Natural killer cell (primary cell): Measurements from ENCODE around the gene HINFP. TPM values are rescaled to one million over a fixed set of nuclear protein-coding genes. Genes with fewer than 3 reads are reported as not detected.

Source experiments
- ATAC-seq, 3 donors: fragments of 150-1000 bp in 2 of 3; fragments of 200-7000 bp in 1 of 3; cut with Tn5 transposase; 1 replicate in 1 of 3; 2 replicates in 2 of 3; pipeline ENCODE4 v1.10.0; 2021; ENCODE audit warnings: mild to moderate bottlenecking in 2 of 3, moderate library complexity in 2 of 3
- DNase-seq, 2 donors: peaks; one replicate each; pipeline versions ENCODE4 v3.0.0 to v3.0.0-alpha.2; 2013 to 2021; ENCODE audit warnings: mixed read lengths in 1 of 2
- H3K27ac ChIP-seq: one replicate; pipeline ENCODE4 v1.5.1; 2013; ENCODE audit warnings: mild to moderate bottlenecking, low read length
- H3K27me3 ChIP-seq: one replicate; pipeline ENCODE4 v1.6.1; 2013; ENCODE audit warnings: low read length; ENCODE audit not compliant: control insufficient read depth, insufficient read depth
- H3K36me3 ChIP-seq: one replicate; pipeline ENCODE4 v1.6.1; 2013; ENCODE audit warnings: low read length; ENCODE audit not compliant: control insufficient read depth, insufficient read depth
- H3K4me1 ChIP-seq: one replicate; pipeline ENCODE4 v1.6.1; 2013; ENCODE audit warnings: low read length; ENCODE audit not compliant: control insufficient read depth, insufficient read depth
- H3K4me3 ChIP-seq: one replicate; pipeline ENCODE4 v1.5.1; 2013; ENCODE audit warnings: low read length
- H3K9me3 ChIP-seq: one replicate; pipeline ENCODE4 v1.6.1; 2013; ENCODE audit warnings: low read length; ENCODE audit not compliant: control insufficient read depth, insufficient read depth
- H3K27ac Mint-ChIP-seq, 2 donors: one replicate each; pipeline ENCODE4 v1.8.0; 2022; ENCODE audit warnings: mild to moderate bottlenecking in 2 of 2, mixed read lengths in 2 of 2, moderate library complexity in 1 of 2
- H3K27me3 Mint-ChIP-seq, 2 donors: one replicate each; pipeline ENCODE4 v1.8.0; 2022; ENCODE audit warnings: low read depth in 2 of 2, mixed read lengths in 2 of 2
- H3K36me3 Mint-ChIP-seq: one replicate; pipeline ENCODE4 v1.8.0; 2022; ENCODE audit warnings: mixed read lengths
- H3K4me1 Mint-ChIP-seq, 2 donors: one replicate each; pipeline ENCODE4 v1.8.0; 2022; ENCODE audit warnings: mixed read lengths in 2 of 2
- H3K4me3 Mint-ChIP-seq: one replicate; pipeline ENCODE4 v1.8.0; 2022; ENCODE audit warnings: mild to moderate bottlenecking, moderate library complexity, mixed read lengths
- H3K9me3 Mint-ChIP-seq, 2 donors: one replicate each; pipeline ENCODE4 v1.8.0; 2022; ENCODE audit warnings: mixed read lengths in 2 of 2
- WGBS: methylation state at CpG from one replicate; pipeline ENCODE4 v1.1.7; 2013; ENCODE audit warnings: missing lambda C conversion rate; ENCODE audit not compliant: insufficient coverage; 5-methylcytosine and 5-hydroxymethylcytosine counted together
- intact Hi-C: fragments of 100-400 bp; cut with micrococcal nuclease; formaldehyde crosslinking; loops from one replicate; pipeline ENCODE4 v1.14.2; 2022
- total RNA-seq, 4 donors: library from RNA; stranded (reverse); fragments of 120-200 nt in 1 of 4; gene quantifications; one replicate each; pipeline versions ENCODE4 v1.2.3 to v1.2.4, GENCODE V29; 2013 to 2022
- TF ChIP-seq, protein P1 (sequence below): fragments of 200-600 bp; IDR thresholded peaks from one replicate; pipeline ENCODE4 v1.8.0; 2022; ENCODE audit warnings: antibody characterized with exemption

Gene HINFP
- total RNA-seq, 3 donors from 2014 or later (not counting 1 experiment from before 2014, with no cell fraction given): 30.2 to 38.2 (median 31.5) TPM

DNA sequence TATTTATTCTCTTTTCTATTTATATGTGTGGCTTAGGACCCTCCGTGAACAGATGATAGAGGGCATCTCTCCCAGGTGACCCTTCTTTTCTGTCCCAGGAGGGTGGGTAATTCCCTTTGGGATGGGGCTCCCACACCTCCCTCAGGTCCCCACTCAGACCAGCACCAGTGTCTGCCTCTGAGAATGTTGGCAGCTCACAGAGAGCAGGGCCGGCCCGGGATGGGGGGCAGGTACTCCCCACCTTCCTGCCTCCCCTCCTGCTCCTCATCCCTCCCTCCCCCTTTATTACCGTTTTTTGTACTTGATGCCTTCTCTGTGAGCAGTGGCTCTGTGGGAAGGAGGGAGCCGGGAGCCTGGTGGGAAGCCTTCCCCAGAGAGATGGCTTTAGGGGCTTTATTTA lies 4.8 kb upstream of the HINFP start:
- H3K9me3 ChIP-seq: no peaks in the 10 kb centered on the region
- peaks cover 40% of the 10 kb centered on the region for H3K36me3 ChIP-seq
- no peak for DNase-seq
- H3K27me3 Mint-ChIP-seq: no peaks in the 10 kb centered on the region
- H3K4me3 ChIP-seq: no peak overlapping the region
- H3K4me1 ChIP-seq: peaks cover 13% of the 10 kb centered on the region
- H3K27me3 ChIP-seq: no peaks in the 10 kb centered on the region
- TF ChIP-seq, protein P1, sequence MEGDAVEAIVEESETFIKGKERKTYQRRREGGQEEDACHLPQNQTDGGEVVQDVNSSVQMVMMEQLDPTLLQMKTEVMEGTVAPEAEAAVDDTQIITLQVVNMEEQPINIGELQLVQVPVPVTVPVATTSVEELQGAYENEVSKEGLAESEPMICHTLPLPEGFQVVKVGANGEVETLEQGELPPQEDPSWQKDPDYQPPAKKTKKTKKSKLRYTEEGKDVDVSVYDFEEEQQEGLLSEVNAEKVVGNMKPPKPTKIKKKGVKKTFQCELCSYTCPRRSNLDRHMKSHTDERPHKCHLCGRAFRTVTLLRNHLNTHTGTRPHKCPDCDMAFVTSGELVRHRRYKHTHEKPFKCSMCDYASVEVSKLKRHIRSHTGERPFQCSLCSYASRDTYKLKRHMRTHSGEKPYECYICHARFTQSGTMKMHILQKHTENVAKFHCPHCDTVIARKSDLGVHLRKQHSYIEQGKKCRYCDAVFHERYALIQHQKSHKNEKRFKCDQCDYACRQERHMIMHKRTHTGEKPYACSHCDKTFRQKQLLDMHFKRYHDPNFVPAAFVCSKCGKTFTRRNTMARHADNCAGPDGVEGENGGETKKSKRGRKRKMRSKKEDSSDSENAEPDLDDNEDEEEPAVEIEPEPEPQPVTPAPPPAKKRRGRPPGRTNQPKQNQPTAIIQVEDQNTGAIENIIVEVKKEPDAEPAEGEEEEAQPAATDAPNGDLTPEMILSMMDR: no peak
- WGBS: 96% methylated on average over 5 of the region's 5 CpGs
- no peak overlapping the region for H3K27ac ChIP-seq
- no peak overlapping the region for H3K27ac Mint-ChIP-seq
- peaks cover 14 to 21% of the 10 kb centered on the region in 2 donors for H3K4me1 Mint-ChIP-seq
- peaks cover 6% of the 10 kb centered on the region for H3K36me3 Mint-ChIP-seq
- ATAC-seq: no peak
- no peaks in the 10 kb centered on the region for H3K9me3 Mint-ChIP-seq
- no peak overlapping the region for H3K4me3 Mint-ChIP-seq
- intact Hi-C loops: no loop called here

DNA sequence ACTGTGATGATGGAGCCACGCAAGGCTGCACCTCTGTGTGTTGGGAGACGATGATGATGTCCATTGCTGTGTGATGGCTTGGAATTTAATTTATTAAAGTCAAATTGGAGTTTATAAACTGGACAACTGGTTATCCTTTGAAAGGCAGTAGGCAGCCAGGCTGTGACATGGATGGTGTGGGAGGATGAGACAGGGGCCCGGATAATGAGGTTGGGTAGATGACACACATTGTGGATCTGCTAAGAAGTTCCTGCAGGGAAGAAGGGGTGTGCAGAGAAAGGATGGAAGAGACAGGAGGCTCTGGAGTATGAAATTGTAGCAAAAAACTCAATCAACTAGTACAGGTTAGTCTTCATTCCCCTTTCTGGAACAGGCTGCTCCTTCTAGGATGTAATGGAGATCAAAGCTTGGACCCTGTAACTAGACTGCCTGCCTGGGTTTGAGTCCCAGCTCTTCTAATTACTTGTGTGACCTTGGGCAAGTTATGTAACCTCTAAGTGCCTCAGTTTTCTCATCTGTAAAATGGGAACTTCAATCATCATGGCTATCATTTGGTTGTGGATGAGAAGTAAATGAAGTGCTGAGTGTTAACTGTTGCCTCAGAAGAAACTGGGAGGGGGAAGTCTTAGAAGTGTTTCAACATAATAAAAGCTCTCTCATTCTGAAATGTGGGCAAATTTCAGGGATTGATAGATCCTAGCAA lies 4.2 kb upstream of the HINFP start:
- H3K9me3 Mint-ChIP-seq: no peaks in the 10 kb centered on the region
- Histone ChIP-seq H3K27me3 (no peaks in the 10 kb centered on the region), H3K4me1 (peaks cover 19% of the 10 kb centered on the region), H3K27ac (no peak overlapping the region), H3K4me3 (no peak overlapping the region), H3K9me3 (no peaks in the 10 kb centered on the region), H3K36me3 (peaks cover 36% of the 10 kb centered on the region)
- DNase-seq (no peak), ATAC-seq (no peak)
- H3K27me3 Mint-ChIP-seq: no peaks in the 10 kb centered on the region
- intact Hi-C loops: no loop called here
- H3K4me1 Mint-ChIP-seq: peaks cover 20 to 27% of the 10 kb centered on the region in 2 donors
- H3K4me3 Mint-ChIP-seq: no peak overlapping the region
- H3K27ac Mint-ChIP-seq: no peak overlapping the region
- peaks cover 6% of the 10 kb centered on the region for H3K36me3 Mint-ChIP-seq
- TF ChIP-seq, protein P1: no peak
- WGBS: 95% methylated on average over 3 of the region's 3 CpGs

DNA sequence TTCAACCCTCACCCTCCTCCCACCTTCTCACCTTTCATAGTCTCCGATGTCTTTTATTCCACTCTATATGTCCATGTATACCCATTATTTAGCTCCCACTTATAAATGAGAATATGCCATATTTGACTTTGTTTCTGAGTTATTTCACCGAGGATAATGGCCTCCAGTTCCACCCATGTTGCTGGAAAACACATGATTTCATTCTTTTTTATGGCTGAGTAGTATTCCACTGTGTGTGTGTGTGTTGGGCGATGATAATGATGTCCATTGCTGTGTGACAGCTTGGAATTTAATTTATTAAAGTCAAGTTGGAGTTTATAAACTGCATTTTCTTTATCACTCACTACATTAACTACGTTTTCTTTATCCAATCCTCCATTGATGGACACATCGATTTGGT lies 3.2 kb upstream of the HINFP start:
- Mint-ChIP-seq H3K27ac (no peak overlapping the region), H3K4me1 (peaks cover 31 to 37% of the 10 kb centered on the region in 2 donors), H3K27me3 (no peaks in the 10 kb centered on the region), H3K9me3 (no peaks in the 10 kb centered on the region), H3K36me3 (peaks cover 6% of the 10 kb centered on the region), H3K4me3 (no peak overlapping the region)
- Histone ChIP-seq H3K9me3 (no peaks in the 10 kb centered on the region), H3K27ac (no peak overlapping the region), H3K36me3 (peaks cover 26% of the 10 kb centered on the region), H3K27me3 (no peaks in the 10 kb centered on the region), H3K4me3 (no peak overlapping the region), H3K4me1 (peaks cover 26% of the 10 kb centered on the region)
- intact Hi-C loops: no loop called here
- ATAC-seq: no peak
- TF ChIP-seq, protein P1: no peak
- WGBS: 99% methylated on average over 3 of the region's 5 CpGs
- DNase-seq: no peak

DNA sequence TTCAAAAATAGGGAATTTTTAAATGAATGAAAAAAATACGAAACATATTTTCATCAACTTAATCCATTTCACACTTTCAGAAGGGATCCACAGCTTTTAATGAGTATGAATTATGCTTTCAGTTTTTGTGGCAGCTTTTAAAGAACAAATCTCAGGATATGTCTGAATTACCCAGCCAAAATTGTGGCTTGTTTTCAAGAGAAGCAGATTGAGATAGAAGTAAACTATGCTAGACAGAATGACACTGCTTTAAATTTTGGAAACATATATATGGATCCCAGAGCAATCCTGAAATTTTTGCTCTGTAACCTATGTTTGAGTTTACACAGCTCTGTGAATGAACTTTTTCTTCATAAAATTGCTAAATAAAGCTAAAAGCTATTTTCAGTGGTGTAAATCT lies 2.4 kb upstream of the HINFP start:
- ATAC-seq (no peak), DNase-seq (no peak)
- TF ChIP-seq, protein P1: no peak
- Histone ChIP-seq H3K27me3 (no peaks in the 10 kb centered on the region), H3K27ac (no peak overlapping the region), H3K4me3 (no peak overlapping the region), H3K4me1 (peaks cover 26% of the 10 kb centered on the region), H3K9me3 (no peaks in the 10 kb centered on the region), H3K36me3 (peaks cover 21% of the 10 kb centered on the region)
- no CpG with 5 or more reads among the region's 1 CpG for WGBS
- intact Hi-C loops: no loop called here
- Mint-ChIP-seq H3K36me3 (peaks cover 6% of the 10 kb centered on the region), H3K27ac (no peak overlapping the region), H3K4me1 (peaks cover 32 to 39% of the 10 kb centered on the region in 2 donors), H3K4me3 (no peak overlapping the region), H3K27me3 (no peaks in the 10 kb centered on the region), H3K9me3 (no peaks in the 10 kb centered on the region)
